Measurements from ENCODE around the gene RPRD1B. TPM values are rescaled to one million over a fixed set of nuclear protein-coding genes. Genes with fewer than 3 reads are reported as not detected.

RPRD1B gene
- polyA plus RNA-seq, 1 of the 3 experiments (the other 2 are of a cell fraction), result 11.8 TPM

GRCh38 chr20:38040276-38040675 is 6.7 kb downstream of the RPRD1B start:
- no peaks in the 10 kb centered on the region for H3K27me3 ChIP-seq (ENCODE audit: insufficient read depth)
- H3K36me3 ChIP-seq (replicated peaks in 1 of 2; ENCODE audit: control insufficient read depth in 1 of 2, insufficient read depth in 2 of 2, low read length in 1 of 2), result peaks cover 60 to 65% of the 10 kb centered on the region in 2 experiments
- peaks cover 27% of the 10 kb centered on the region for H3F3A ChIP-seq (replicated peaks; ENCODE audit: insufficient read depth)
- H3K4me1 ChIP-seq (ENCODE audit: control insufficient read depth in 1 of 2, insufficient read depth in 2 of 2, low read depth in 1 of 2, low read length in 1 of 2), result peaks cover 6 to 10% of the 10 kb centered on the region in 2 experiments; a peak in 3 of 4 replicates
- no peak overlapping the region for H3K4me3 ChIP-seq (ENCODE audit: low read depth in 2 of 2, low read length in 1 of 2)
- H3K9me2 ChIP-seq, result no peaks in the 10 kb centered on the region
- H3K79me2 ChIP-seq (ENCODE audit: insufficient read depth), result peaks cover 80% of the 10 kb centered on the region
- POLR2A ChIA-PET, result no interaction called here
- H3K9ac ChIP-seq, result no peak overlapping the region
- no peaks in the 10 kb centered on the region for H3K9me3 ChIP-seq
- TF ChIP-seq PBX3 (IDR thresholded peaks at IDR 0.05) (no peak), GATA2 (CRISPR knock-in tag; IDR thresholded peaks at IDR 0.05) (no peak), MXI1 (IDR thresholded peaks at IDR 0.05; ENCODE audit: low read depth, low read length) (no peak), FOXM1 (IDR thresholded peaks at IDR 0.05; ENCODE audit: low read depth) (no peak), NRF1 (IDR thresholded peaks at IDR 0.05; ENCODE audit: low read depth, low read length) (no peak), TCF12 (IDR thresholded peaks at IDR 0.05) (no peak), ELF1 (IDR thresholded peaks at IDR 0.05) (no peak), FOSL2 (IDR thresholded peaks at IDR 0.05; ENCODE audit: borderline replicate concordance, low read depth) (no peak), RFX5 (IDR thresholded peaks at IDR 0.05; ENCODE audit: low read length) (no peak), POLR2AphosphoS5 (IDR thresholded peaks at IDR 0.05; ENCODE audit: low read depth, low read length) (no peak)
- CTCF ChIA-PET, result interaction anchor here (1.0 to 32.1 kb wide), 2 partner anchors 18 to 183 kb away, joined by 3 to 725 read pairs; no protein-coding TSS in a partner anchor
- H4K20me1 ChIP-seq (ENCODE audit: insufficient read depth), result peaks cover 32% of the 10 kb centered on the region
- no peak overlapping the region for H3K4me2 ChIP-seq
- no peak overlapping the region for H3K27ac ChIP-seq (ENCODE audit: low read depth in 2 of 2, low read length in 1 of 2)
- WGBS (ENCODE audit: low lambda C conversion rate), result 100% methylated on average over 1 of the region's 1 CpG
- no peak for DNase-seq
- H2AFZ ChIP-seq (ENCODE audit: low read depth), result no peak overlapping the region

GRCh38 chr20:38043512-38044300 is 10.2 kb downstream of the RPRD1B start:
- Histone ChIP-seq H3K4me1 (ENCODE audit: control insufficient read depth in 1 of 2, insufficient read depth in 2 of 2, low read depth in 1 of 2, low read length in 1 of 2) (peaks cover 0 to 10% of the 10 kb centered on the region in 2 experiments; a peak in 3 of 4 replicates), H3K27me3 (ENCODE audit: insufficient read depth) (no peaks in the 10 kb centered on the region), H3K9me2 (no peaks in the 10 kb centered on the region), H3F3A (replicated peaks; ENCODE audit: insufficient read depth) (peaks cover 27% of the 10 kb centered on the region), H3K9ac (no peak overlapping the region), H3K36me3 (replicated peaks in 1 of 2; ENCODE audit: control insufficient read depth in 1 of 2, insufficient read depth in 2 of 2, low read length in 1 of 2) (peaks cover 62 to 63% of the 10 kb centered on the region in 2 experiments), H3K27ac (ENCODE audit: low read depth in 2 of 2, low read length in 1 of 2) (peak overlapping the region in 1 of 2 experiments; percentile 69; a peak in 2 of 4 replicates), H3K9me3 (no peaks in the 10 kb centered on the region), H2AFZ (ENCODE audit: low read depth) (no peak overlapping the region), H3K79me2 (ENCODE audit: insufficient read depth) (peaks cover 80% of the 10 kb centered on the region), H4K20me1 (ENCODE audit: insufficient read depth) (peaks cover 44% of the 10 kb centered on the region), H3K4me3 (ENCODE audit: low read depth in 2 of 2, low read length in 1 of 2) (no peak overlapping the region), H3K4me2 (peak overlapping the region; percentile 27; the same call in 1 of the 2 replicates)
- DNase-seq, result no peak
- ChIA-PET CTCF (interaction anchor here (0.6 to 32.1 kb wide), 5 partner anchors 8 to 180 kb away, joined by 3 to 725 read pairs (median 5); no protein-coding TSS in a partner anchor), POLR2A (interaction anchor here (1.6 kb wide), 1 partner anchor 11 kb away, joined by 3 read pairs; the partner anchor contains the start of gene TTI1)
- WGBS (ENCODE audit: low lambda C conversion rate), result 75% methylated on average over 10 of the region's 10 CpGs
- no peak for TF ChIP-seq ELF1 (IDR thresholded peaks at IDR 0.05)
- no peak for TF ChIP-seq FOXJ3 (CRISPR knock-in tag; IDR thresholded peaks at IDR 0.05)
- TF ChIP-seq CTCF (IDR thresholded peaks at IDR 0.05), result peak; percentile 28; the same call in 1 of the 2 replicates
- no peak for TF ChIP-seq EP300 (IDR thresholded peaks at IDR 0.05; ENCODE audit: borderline replicate concordance in 1 of 2, low read depth in 1 of 2, low read length in 1 of 2)
- TF ChIP-seq MAX (IDR thresholded peaks at IDR 0.05; ENCODE audit: low read depth), result no peak
- no peak for TF ChIP-seq RCOR1 (IDR thresholded peaks at IDR 0.05; ENCODE audit: low read length)
- no peak for TF ChIP-seq USF2 (IDR thresholded peaks at IDR 0.05; ENCODE audit: borderline replicate concordance, low read depth, low read length)
- no peak for TF ChIP-seq SIN3A (IDR thresholded peaks at IDR 0.05; ENCODE audit: borderline replicate concordance, low read depth, low read length)
- TF ChIP-seq ZBTB33 (IDR thresholded peaks at IDR 0.05; ENCODE audit: borderline replicate concordance, low read depth), result no peak
- TF ChIP-seq RFX5 (IDR thresholded peaks at IDR 0.05; ENCODE audit: low read length), result no peak
- TF ChIP-seq IRF3 (IDR thresholded peaks at IDR 0.05; ENCODE audit: low read depth, low read length), result no peak
